Suppressor macrophage treated with lipopolysaccharide for 1 hour (primary cell): Measurements from ENCODE around the gene SLC25A19.

Source experiments
- DNase-seq, 3 donors: peaks; one replicate each; pipeline ENCODE4 v3.0.0-alpha.2; 2020 to 2022

SLC25A19 gene

GRCh38 chr17:75240394-75241142 lies 48.7 kb downstream of the SLC25A19 start:
- DNase-seq, result peak; percentile 46 to 67 (median 57)

GRCh38 chr17:75239778-75240393 lies 49.3 kb downstream of the SLC25A19 start:
- no peak for DNase-seq

- DNase-seq, result no peak
Observed at GRCh38 chr17:75239214-75239613, 50.0 kb downstream of the SLC25A19 start.

- peak; percentile 74 to 79 (median 78) for DNase-seq
Observed at GRCh38 chr17:75238684-75239191, 50.5 kb downstream of the SLC25A19 start.

- no peak for DNase-seq
Observed at GRCh38 chr17:75238020-75238580, 51.1 kb downstream of the SLC25A19 start.

GRCh38 chr17:75237100-75238014 lies 51.9 kb downstream of the SLC25A19 start:
- DNase-seq, result no peak

GRCh38 chr17:75232786-75233185 lies 56.4 kb downstream of the SLC25A19 start:
- DNase-seq, result no peak

GRCh38 chr17:75231741-75232464 lies 57.3 kb downstream of the SLC25A19 start:
- no peak for DNase-seq

- no peak for DNase-seq
Observed at GRCh38 chr17:75231071-75231470, 58.2 kb downstream of the SLC25A19 start.

- DNase-seq, result peak; percentile 49 to 64 (median 51)
Observed at GRCh38 chr17:75228847-75229246, 60.4 kb downstream of the SLC25A19 start.

GRCh38 chr17:75228305-75228704 lies 60.9 kb downstream of the SLC25A19 start:
- DNase-seq, result peak; percentile 85 to 92 (median 90)

GRCh38 chr17:75227729-75228128 lies 61.5 kb downstream of the SLC25A19 start:
- DNase-seq, result no peak

GRCh38 chr17:75225016-75225415 lies 64.2 kb downstream of the SLC25A19 start:
- no peak for DNase-seq
